Skin epidermis (tissue), 12 donors: ENCODE measurements around the gene SPATA16.

Experiments used
- H3K27ac ChIP-seq, 21 experiments: fragments of 200-600 bp; sonication (generic) in 11 of 21; one replicate each; pipeline ENCODE4 v1.5.0; 2020; ENCODE audit warnings: mild to moderate bottlenecking in 3 of 21, inconsistent platforms in 2 of 21, moderate library complexity in 2 of 21
- H3K4me3 ChIP-seq, 7 experiments: fragments of 200-600 bp; sonication (generic) in 2 of 7; one replicate each; pipeline ENCODE4 v1.5.0; 2020; ENCODE audit warnings: inconsistent platforms in 2 of 7, mild to moderate bottlenecking in 2 of 7, moderate library complexity in 1 of 7

Gene SPATA16

DNA sequence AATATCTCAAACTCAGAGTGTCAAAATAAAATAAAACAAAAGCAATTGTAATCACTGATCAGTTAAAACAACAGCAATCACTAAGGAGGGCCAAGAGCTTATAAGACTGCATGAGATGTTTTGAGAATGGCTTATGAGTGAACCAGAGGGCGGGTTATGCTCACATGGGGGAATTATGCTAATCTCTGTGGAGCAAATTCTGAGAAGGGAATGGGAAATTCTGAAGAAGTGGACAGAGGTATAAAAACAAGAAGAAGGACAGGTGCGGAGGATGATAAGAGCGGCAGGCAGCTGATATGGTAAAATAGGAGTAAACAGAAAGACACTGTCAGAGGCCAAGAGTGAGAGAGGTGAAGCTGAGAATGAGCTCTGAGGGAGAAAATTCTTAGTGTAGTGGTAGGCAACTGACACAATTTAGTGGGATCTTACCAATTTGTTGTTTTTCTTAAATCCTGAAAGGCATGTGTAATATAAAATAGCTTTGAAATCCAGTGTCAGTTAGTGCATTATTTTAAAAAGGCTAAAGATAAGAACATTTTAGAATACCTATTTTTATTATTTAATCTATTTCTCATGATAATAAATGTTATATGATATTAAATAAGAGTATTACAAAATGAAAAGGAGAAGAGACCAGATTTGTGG, 133.8 kb downstream of the SPATA16 start:
- no peak overlapping the region for H3K4me3 ChIP-seq
- no peak overlapping the region for H3K27ac ChIP-seq

DNA sequence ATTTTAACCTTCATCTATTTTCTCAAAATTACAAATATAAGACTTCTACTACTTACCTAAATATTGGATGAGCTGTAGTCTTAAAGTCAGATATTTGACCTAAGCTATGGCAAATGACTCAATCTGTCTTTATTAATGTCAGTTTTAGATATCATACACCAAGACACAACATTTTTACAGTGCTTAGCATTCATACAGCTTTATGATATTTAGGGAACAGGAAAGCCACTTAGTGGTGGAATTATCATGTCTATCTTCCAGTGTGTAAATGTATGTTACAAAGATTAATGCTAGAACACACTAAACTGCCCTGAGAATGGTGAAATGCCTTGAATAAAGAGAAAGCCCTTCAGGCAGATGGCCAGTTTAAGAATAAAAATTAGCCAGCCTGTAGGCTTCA, 135.0 kb downstream of the SPATA16 start:
- Histone ChIP-seq H3K27ac (no peak overlapping the region), H3K4me3 (no peak overlapping the region)

DNA sequence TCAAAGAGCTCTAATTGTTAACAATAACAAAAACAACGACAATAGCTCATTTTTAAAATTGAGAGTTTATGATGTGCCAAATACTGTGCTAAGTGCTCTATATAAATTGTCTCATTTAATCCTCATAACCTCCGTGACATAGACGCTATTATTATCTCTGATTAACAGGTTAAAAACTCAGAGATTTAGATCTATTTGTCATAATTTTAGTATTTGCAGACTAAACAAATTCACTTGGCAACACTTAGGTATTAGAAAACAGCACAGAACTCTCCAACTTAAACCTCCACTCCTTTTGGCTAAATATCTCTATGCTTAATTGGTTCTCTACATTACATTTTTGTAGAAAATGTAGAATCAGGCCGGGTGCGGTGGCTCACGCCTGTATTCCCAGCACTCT, 136.4 kb downstream of the SPATA16 start:
- Histone ChIP-seq H3K4me3 (no peak overlapping the region), H3K27ac (no peak overlapping the region)

DNA sequence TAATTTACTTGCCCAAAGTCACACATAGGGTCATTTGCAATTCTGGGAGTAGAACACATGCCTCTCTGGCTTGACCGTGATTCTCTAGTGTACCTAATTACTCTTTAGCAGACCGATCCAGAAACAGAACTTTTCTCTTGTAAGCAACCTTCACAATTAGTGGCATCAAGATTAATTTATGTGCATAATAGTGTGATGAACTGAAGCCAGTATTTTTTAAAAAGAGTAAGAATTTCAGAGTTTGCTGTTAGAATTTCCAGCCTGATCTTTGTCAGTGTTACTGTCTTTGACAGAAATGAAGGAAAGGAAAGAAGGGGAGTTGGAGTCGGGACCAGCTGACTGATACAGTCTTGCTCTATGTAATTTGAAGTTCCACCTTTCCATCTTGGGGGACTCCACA, 137.1 kb downstream of the SPATA16 start:
- H3K27ac ChIP-seq = no peak overlapping the region
- H3K4me3 ChIP-seq = no peak overlapping the region

DNA sequence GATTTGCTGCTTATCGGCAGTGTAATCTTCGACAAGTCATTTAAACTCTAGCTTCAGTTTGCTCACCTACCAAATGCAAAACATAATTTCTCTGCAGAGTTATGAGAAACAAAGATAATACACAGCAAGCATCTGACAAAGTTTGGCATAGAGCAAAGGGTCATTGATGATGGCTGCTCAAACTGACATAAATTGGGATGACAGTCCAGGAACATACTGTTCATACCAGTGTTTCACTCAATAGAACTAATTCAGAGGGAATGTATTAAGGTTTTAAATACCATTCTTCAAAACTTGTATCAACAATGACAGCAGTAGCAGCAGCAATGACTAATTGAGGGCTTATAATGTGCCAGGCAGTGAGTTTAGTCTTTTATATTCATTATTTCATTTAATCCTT, 137.6 kb downstream of the SPATA16 start:
- no peak overlapping the region for H3K27ac ChIP-seq
- no peak overlapping the region for H3K4me3 ChIP-seq

DNA sequence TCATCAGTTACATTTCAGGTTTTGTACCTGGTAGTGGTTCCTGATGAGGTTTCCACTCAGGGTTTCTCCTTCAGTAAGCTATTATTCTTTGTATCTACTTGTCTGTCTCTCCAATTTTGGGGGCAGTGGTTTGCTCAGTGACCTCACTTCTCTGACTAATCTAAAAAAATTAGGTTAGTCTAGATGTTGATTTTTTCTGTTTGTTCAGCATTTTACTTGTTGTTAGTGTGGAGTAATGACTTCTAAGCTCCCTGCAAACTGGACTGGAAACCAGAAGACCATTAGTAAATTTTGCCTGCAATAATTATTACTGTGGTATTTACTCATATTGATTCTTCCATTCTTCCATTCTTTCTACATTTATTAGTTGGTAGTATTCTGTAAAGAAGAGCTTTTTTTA, 139.4 kb downstream of the SPATA16 start:
- Histone ChIP-seq H3K4me3 (no peak overlapping the region), H3K27ac (no peak overlapping the region)

DNA sequence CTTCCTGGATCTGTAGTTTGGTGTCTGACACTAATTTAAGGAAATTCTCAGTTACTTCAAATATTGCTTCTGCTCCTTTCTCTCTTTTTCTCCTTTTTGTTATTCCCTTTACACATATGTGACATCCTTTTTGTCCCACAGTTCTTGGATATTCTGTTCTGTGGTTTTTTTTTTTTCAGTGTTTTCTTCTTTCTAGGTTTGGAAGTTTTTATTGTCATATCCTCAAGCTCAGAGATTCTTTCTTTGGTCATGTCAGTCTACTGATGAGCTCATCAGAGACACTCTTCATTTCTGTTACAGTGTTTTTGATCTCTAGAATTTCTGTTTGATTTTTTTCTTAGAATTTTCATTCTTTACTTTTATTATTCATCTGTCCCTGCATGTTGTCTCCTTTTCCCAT, 140.5 kb downstream of the SPATA16 start:
- H3K27ac ChIP-seq = no peak overlapping the region
- H3K4me3 ChIP-seq = no peak overlapping the region

DNA sequence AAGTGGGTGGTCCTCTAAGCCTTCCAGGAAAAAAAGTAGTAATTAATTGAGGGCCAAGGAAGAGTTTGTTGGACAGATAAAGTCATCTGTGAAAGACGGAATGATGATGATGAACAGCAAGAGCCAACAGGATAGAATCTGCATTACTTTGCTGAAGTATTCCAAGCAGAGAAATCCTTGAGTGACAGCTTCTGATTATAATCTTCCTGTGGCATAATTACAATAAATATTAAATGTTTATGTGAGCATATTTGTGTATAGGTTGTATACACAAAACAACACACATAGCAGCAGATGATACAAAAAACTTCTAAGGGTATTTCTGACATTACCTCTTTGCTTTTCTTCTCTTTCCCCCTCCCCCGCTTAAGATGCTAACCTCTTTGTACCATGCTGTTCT, 147.6 kb downstream of the SPATA16 start:
- H3K4me3 ChIP-seq = no peak overlapping the region
- H3K27ac ChIP-seq = no peak overlapping the region

DNA sequence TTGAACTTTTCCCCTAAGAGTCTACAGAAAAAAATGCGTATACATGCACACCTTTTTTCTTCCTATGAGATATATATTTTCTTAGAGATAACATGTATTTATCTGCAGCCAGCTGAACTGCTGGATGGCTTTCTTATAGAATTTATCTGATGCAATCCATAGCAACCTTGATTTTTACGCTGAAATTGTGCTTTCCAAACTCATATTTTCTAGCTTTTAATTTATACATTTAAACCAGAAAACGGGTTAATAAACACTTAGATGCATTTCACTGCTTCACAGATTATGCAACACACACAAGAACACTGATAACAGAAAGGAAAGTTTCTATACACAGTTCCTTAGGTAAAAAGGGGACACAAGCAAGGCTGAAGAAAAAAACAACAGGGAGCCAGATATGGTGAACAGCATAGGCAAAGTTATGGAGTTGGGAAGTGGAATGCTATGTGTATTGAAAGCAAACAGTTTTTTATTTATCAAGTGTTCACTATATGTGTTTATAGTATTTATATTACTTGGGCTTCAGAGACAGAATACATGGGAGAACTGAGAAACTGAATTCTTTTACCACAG, 149.5 kb downstream of the SPATA16 start:
- Histone ChIP-seq H3K27ac (no peak overlapping the region), H3K4me3 (no peak overlapping the region)

DNA sequence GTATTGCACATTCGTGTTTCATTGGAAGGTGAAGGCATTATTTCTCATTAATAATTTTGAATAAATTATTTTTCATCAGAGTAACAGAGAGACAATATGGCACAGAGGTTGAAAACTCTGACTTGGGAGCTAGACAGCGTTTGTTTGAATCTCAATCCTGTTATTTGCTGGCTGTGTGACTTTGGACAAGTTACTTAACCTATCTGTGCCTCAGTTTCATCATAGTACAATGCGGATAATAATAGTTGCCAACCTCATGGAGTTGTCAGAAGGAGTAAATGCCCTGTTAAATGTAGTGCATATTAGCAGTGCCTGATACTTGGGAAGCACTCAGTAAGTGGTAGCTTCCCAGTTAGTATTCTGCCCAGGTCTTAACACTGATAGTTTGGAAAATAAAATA, 151.7 kb downstream of the SPATA16 start:
- Histone ChIP-seq H3K4me3 (no peak overlapping the region), H3K27ac (no peak overlapping the region)

DNA sequence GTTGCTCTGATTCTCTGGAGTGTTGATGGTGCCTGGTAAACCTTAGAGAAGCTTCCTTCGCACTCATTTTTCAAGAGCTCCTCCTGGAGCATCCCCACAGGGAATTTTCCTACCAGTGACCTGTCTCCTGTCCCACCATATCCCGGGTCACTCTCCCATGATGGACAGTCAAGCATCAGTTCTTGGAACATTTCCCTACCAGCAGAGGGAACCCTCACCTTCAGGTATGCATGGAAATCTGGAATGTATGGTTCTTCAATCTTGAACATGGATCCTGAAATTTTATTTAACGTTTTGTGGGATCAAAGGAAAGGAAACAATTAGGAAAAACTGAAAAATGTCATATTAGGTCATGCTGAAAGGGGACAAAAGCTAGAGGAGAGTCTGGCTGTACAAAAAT, 153.8 kb downstream of the SPATA16 start:
- H3K27ac ChIP-seq = no peak overlapping the region
- no peak overlapping the region for H3K4me3 ChIP-seq

DNA sequence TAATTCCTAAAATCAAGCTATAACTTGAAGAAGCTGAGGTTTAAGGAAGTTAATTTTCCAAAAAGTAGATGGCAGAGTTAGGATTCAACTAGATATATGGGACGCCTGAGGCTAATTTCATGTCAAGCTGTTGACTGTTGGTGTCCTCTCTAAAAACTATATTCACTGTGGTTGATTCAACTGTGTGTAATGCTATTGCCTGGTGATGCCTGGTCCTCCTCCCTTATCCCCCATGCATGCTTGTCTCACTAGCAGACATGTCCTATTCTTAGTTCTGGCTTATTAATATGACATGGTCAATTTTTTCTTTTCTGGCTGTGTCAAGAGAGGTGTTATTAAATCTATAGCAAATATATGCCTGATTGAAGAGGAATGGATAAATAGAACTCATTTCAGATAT, 156.1 kb downstream of the SPATA16 start:
- no peak overlapping the region for H3K27ac ChIP-seq
- no peak overlapping the region for H3K4me3 ChIP-seq

DNA sequence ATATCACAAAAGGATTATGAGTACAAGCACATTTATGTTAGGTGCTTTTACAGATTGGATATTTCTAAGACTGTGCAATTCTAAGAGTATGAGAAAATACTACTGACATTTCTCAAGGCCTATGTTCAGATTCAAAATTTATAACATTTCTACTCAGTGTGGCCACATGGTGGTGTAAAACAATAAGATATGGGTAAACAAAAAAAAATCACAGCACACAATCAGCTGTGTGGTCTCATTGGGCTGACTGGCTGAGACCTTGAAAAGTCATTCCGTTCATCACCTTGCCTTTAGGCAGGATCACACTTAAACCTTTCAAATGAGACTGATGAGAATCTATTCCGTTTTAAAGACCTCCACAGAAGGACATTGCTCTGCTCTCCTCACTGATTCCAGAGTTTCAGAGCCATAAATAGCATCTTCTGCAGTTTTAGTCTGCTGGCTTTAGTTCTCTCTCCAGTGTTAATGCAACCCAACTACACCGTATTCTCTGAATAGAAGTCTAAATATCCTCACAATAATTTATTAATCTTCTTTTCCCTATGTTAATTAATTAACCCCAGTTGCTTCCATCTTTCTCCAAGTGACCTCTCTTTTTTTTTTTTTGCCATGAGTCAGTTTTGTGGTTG, 158.2 kb downstream of the SPATA16 start:
- Histone ChIP-seq H3K4me3 (no peak overlapping the region), H3K27ac (no peak overlapping the region)

DNA sequence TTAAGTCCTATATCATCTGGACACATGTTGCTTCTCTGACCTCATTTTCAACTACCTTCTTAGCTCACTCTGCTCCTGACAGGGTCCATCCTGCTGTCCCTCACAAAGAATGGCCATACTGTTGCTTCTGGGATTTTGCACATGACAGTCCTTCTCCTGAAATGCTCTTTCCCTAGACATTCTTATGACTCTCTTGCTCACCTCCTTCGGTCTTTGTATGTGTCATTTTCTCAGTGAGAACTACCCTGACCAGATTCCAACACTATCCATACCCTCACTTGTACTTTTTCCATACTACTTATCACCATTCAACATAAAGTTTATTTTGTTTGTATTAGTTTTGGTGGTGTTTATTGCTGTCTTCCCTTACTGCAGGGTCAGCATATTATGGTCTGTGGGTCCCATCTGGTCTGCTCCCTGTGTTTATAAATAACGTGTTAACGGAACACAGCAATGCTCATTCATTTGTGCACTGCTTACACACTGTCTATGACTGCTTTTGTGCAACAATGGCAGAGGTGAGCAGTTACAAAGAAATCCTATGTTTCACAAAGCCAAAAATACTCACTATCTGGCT, 159.5 kb downstream of the SPATA16 start:
- Histone ChIP-seq H3K27ac (no peak overlapping the region), H3K4me3 (no peak overlapping the region)

DNA sequence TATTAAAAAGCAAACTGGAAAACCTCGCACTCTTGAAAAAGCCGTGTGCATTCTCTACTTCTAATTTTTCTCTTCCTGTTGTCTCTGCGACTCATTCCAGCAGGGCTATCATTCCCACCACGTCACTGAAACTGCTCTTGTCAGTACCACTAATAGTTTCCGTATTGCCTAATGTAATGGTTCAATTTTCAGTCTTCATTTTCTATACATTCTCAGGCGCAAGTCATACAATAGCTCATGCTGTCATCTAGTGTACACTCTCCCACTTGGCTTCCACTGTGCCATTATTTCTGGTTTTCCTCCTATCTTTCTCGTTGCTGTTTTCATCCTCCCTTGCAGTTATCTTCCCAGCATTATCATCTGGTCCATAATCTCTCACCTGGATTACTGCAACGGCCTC, 160.2 kb downstream of the SPATA16 start:
- Histone ChIP-seq H3K4me3 (no peak overlapping the region), H3K27ac (no peak overlapping the region)

DNA sequence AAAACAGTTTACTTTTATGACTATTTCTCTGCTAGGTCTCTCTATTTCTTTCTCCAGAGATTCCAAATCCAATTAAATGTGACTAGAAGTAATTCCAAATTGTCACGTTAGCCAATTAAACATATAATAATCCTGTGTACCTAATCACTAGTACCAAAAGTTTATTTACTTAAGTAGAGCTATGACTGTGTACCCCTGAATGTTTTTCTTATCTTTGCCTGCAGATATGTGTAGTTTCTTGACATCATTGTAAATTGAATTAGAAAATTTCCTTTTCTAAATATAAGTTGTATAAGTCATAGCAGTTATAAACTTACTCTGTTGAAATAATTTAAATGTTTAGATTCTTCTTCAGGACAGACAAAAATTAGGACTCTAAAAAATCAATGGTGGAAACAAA, 163.3 kb downstream of the SPATA16 start:
- H3K4me3 ChIP-seq = no peak overlapping the region
- H3K27ac ChIP-seq = no peak overlapping the region

DNA sequence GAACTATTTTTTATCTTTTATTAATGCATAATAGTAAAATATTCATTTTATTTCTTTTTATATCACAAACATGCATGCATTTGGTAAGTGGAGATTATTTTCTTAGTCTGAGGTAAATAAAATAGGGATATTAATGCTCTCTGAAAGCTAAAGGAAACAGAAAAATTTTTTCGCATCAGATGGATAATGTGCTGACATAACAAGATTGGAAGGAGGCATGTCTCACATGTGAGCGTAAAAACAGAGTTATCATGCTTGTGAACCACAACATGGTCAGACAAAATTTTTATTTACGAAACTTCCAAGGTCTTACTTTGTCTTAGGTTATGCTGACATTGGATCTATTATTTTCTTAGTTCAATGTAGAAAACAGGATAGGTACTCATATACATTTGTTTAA, 166.1 kb downstream of the SPATA16 start:
- no peak overlapping the region for H3K4me3 ChIP-seq
- no peak overlapping the region for H3K27ac ChIP-seq

DNA sequence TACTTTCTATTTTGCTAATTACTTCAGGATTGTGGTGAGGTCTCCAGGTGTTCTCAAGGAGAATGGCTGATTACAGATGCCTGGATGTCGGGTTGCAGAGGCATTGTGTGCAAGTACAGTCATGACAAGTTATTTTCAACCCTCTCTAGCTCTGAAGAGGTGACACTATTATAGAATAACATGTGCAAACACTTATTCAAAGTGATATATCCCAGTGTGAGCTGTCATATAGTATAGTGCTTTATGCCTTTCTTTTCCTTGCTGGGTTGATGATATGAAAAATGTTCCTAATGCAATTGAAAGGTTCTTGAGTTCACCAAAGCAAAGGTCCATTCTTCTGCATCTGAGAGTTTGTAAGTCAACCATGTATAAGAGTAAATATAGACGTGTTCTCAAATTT, 167.2 kb downstream of the SPATA16 start:
- Histone ChIP-seq H3K4me3 (no peak overlapping the region), H3K27ac (no peak overlapping the region)

DNA sequence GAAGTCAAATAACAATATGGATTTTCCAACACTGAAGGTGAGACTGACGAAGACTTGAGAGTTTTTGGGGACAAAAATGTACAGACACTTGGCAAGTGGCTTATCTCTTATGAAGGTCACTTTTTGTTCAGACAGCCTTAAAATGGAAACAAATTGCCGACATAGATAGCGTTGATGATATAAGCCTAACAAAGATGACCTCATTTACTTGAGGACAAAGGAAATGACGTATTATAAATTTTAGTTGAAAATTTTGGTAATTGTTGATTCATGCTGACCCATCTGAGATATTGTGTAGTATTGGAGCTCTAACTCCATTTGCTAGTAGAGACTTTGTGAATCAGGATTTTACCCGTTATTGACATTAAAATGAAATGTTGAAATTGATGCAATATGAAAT, 168.3 kb downstream of the SPATA16 start:
- H3K4me3 ChIP-seq = no peak overlapping the region
- no peak overlapping the region for H3K27ac ChIP-seq

DNA sequence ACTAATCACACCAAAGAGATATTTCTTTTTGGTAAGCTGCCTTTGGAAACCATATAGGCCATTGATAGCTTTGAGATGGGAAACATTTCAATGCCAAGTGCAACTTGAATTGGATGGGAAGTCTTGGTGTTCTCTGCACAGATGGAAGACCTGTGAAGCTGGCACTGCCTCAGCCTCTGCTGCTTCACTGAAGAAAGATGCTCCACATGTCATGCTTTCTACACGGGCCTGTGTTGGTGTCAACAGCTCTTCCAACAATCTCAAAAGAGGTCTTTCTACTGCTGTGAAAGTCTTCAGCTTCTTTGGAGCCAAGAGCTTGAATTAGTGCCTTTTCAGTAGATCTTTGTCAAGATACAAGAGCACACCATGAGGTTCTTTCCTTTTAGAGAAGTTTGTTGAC, 169.0 kb downstream of the SPATA16 start:
- no peak overlapping the region for H3K4me3 ChIP-seq
- no peak overlapping the region for H3K27ac ChIP-seq

DNA sequence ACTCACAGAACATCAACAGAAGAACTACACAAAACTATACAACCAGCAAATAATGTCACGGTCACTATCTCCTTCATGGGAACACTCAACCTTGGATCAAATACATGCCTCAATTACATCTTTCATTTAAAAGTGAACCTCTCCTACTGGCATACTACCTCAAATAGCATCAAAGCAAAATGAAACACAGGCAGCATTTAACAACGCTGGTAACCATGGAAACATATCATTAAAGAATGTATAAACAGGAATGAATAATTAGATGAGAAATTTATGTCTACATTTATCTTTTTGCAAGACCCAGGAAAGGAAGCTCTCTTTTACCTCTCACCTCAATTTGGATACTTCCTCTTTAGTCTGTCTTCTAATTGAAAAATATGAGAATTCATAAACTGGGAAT, 172.4 kb downstream of the SPATA16 start:
- H3K27ac ChIP-seq = no peak overlapping the region
- H3K4me3 ChIP-seq = no peak overlapping the region
